Right lobe of liver (tissue), 4 donors: Measurements from ENCODE around the gene EHD3.

Source experiments
- CTCF ChIP-seq, 4 donors: fragments of 200-600 bp in 3 of 4; fragments of 450-650 bp in 1 of 4; IDR thresholded peaks; one replicate each; pipeline versions ENCODE4 v1.5.1 to v1.8.0; 2016 to 2022; ENCODE audit warnings: antibody characterized with exemption in 4 of 4, mild to moderate bottlenecking in 2 of 4
- POLR2A ChIP-seq: fragments of 450-650 bp; IDR thresholded peaks from one replicate; pipeline ENCODE4 v1.6.1; 2017; ENCODE audit warnings: antibody characterized with exemption, mild to moderate bottlenecking
- donor health status: DM: no; HTN: no; CAD: no.
- donor health status: DM: no; HTN: no; CAD: no.
- donor health status: DM: no; HTN: yes; CAD: no.

- no peak for TF ChIP-seq CTCF (IDR thresholded peaks at IDR 0.05)
- no peak for TF ChIP-seq POLR2A
These were observed 16.3 kb upstream of the EHD3 start, which contains the start of gene CAPN14 for GRCh38 chr2:31217465-31218200.
